GM19455 (cell line): ENCODE measurements around the gene MYOM1.

Experiments
- ATAC-seq: cut with Tn5 transposase; IDR thresholded peaks from one replicate; pipeline ENCODE4 v1.9.1; 2021; ENCODE audit not compliant: unreplicated experiment

The MYOM1 gene

GRCh38 chr18:3120356-3120755 is 99.4 kb downstream of the MYOM1 start:
- no peak for ATAC-seq

DNA sequence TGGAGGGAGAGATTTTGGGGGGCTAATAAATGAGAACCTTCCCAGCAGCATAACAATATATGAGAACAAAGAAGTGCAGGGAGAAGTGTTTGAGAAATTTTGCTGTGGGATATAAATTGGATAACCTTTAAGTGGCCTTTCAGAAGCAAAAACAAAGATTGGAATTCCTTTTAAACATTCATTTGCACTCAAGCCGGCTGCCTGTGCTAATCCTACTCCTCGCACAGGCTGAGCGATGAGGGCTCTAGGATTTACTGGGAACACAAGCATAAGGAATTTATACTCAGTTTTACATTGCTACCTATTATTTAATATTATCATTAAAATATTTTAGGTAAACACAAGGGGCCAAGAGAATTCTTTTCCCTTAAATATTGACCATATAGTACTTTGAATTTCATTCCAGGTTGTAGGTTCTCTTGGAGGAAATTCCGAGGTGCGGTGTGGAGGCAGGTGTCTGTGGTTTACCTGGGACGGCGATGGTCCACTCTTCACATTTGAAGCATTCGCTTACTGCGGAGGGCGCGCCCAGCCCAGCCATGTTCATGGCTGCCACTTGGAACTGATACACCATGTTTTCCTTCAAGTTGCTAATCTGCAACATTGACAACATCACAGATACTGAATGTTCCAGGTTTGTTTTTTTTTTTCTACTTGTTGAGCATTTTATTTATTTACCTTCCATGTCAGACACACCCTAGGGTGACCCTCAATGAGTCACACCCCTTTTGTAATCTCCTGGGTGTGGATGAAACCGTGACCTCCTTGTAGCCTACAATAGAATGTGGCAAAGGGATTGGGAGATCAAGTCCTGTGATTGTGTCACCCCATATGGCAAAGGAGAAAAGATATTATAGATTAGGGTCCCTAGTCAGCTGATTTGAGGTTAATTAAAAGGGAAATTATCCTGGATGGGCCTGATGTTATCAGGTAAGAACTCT is 100.1 kb downstream of the MYOM1 start:
- ATAC-seq = no peak

DNA sequence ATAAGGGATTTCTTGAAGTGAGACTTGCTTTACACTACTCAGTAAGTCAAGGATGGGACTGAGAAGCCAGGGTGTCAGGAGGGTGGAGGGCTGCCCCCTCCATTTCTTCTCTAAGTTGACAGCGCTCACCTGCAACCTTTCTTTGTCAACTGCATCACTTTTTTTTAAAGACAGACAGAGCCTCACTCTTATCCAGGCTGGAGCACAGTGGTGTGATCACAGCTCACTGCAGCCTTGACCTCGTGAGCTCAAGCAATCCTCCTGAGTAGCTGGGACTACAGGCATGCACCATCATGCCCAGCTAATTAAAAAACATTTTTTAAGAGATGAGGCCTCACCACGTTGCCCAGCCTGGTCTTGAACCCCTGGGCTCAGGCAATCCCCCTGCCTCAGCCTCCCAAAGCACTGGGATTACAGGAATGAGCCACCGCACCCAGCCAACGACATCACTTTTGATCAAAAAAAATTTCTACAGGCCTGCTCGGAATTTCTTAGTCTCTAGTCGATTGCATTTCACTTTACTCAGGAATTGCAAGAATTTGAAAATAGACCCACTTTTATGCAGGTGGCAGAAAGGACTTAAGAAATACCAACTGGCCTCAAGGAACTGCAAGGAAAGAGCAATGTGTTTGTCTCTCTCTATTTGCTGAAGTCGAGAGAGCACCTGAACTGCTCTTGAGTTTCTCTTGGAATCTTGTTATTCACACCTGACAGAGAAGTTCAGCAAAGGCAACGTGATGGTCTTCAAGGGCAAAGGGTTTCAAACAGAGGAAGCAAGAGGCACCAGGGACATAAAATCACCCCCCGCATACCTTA is 101.4 kb downstream of the MYOM1 start:
- ATAC-seq = no peak

GRCh38 chr18:3117493-3118192 is 102.1 kb downstream of the MYOM1 start:
- ATAC-seq = no peak

DNA sequence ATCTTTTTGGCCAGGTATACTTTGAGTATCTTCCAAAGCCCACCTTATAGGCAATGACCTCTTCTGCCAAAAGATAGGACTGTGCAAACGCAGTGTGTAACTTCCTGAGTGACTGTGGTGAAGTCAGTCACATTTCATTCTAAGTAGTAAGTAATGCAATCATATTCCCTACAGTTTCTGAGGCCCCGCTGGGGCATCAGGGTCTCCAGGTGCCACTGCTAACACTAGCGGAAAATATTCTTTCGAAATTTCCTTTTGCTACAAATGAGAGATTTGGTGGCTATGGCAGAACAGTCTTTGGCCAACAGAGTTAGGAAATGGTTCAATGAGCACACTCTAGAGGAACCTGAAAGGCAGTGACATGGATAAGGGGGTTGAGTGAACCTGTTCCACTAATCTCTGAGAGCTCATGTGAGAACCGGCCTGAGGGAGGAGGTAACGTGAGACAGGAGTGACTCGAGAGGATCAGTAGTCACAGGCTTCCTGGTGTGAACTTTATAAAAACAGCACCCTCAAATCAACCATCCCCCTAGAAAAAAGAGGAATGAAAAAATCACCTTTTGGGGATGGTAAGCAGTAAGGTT is 104.2 kb downstream of the MYOM1 start:
- no peak for ATAC-seq

- ATAC-seq = no peak
These were observed 105.3 kb downstream of the MYOM1 start for GRCh38 chr18:3114451-3114850.

- ATAC-seq = no peak
These were observed 105.7 kb downstream of the MYOM1 start for GRCh38 chr18:3114026-3114425.

DNA sequence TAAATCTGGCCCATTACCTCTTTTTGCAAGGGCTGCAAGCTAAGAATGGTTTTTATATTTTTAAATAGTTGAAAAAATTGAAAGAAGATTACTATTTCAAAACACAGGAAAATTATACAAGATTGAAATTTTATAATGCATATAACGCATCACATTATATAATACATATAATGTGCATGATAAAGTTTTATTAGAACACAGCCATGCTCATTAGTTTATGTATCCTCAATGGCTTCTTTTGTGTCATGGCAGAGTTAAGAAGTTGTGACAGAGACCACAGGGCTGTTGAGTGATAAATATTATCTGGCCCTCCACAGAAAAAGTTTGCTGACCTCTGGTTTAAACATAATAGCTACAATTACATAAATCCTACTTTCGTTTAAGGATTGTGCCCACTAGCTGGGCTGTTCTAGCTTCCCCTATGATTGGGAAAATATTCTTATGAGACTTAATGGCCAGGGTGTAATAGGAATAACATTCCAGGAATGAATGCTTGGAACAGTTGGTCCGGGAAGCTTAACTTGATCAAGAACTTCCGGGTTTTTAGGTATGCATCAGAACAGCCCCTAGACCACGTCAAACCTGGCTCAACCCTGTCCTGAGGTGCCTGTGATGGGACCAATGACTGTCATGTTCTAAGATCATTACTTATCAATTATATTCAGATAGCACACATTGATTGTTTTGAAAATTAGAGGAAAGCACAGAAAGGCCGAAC is 108.1 kb downstream of the MYOM1 start:
- no peak for ATAC-seq

DNA sequence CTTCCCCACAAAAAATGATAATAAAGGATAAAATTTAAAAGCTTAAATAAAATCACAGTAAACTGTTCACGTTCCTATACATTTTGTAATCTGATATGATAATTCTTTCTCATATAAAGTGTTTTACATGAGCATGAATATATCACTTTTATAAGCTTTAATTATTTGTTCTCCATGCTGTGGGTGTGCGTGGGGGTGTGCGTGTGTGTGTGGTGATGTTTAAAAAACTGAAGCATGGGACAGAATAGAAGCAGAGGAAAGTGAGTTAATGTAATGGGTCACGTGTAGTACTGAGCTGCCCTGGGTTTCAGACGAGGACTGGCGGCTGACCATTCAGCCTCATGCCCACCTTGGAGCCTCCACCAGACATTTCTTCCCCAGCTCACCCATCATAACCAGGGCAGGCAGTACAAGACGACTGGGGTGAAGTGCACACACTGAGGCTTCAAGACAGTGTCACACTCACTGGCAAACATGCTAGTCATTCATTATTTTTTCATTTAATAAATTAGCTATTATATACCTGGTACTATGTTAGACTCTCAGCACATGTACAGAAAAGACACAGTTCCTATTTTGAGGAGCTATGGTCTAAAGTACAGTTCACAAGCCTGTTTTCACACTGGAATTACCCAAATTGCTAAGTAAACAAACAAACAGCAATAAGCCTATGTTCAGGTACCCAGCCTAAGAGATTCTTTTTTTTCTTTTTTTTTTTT is 109.6 kb downstream of the MYOM1 start:
- no peak for ATAC-seq

- ATAC-seq = no peak
These were observed 112.0 kb downstream of the MYOM1 start for GRCh38 chr18:3107740-3108151.

- no peak for ATAC-seq
These were observed 115.3 kb downstream of the MYOM1 start for GRCh38 chr18:3104190-3105054.

DNA sequence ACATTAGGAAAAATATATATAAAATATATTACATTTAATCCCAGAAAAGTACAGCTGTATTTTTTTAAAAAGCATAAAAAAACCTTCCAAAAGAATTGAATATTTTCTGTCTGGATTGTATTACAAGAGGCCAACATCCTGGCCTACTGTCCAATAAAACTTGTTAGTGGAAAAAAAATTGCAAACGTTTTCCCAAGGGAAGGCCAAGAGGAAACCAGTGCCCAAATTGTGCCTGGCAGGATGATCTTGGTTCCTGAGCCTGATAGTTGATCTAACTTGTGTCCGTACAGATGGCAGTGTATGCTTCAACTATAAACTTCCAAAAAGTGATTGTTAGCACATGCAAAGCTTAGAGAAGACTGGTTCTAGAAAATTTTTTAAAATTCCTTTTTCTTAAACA is 116.2 kb downstream of the MYOM1 start:
- ATAC-seq = no peak

- no peak for ATAC-seq
These were observed 116.8 kb downstream of the MYOM1 start for GRCh38 chr18:3102983-3103382.

DNA sequence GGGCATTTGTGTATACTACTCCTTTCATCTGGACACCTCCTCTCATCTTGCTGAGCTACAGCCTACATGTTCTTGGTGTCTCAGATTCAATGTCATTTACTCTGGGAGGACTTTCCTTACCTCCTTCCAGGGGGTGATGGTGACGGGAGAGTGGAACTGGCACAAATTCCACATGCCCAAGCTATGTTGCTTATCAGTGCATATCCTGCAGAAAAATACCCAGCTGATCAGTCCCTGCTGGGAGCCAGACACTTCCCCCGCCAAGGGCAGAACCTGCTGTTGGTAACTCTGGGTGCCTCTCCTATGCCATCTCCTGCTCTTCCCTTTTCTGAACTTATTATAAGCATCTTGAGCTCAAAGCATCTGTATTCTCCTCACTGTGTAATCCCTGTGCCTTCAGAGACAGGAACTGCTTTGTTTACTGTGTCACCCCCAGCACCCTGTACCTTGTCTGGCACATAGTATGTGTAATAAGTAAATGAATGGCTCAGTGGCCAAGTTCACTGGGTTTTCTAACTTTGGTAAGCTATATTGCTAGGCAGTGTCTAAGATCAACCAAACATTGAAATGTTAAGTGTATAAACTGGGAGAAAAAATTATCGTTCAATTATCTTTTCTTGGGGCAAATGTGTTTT is 119.2 kb downstream of the MYOM1 start:
- no peak for ATAC-seq

GRCh38 chr18:3099327-3099726 is 120.4 kb downstream of the MYOM1 start:
- ATAC-seq = no peak

DNA sequence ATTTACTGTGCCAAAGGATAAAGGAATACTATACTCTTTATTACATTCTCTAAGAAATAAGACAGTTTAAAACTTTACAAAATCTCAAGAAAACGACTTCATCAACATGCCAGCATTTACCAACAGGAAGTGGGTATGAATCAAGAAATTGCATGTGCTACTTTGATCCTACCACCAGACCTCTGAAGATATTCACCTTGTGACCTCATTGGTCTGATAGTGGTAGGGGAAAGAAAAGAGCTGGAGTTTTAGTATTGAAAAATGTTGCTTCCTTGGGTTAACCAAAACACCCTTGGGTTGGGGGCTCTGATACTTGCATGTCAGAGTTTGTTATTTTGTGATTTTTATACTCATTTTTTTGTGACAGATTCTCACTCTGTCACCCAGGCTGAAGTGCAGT is 122.7 kb downstream of the MYOM1 start:
- ATAC-seq = no peak

DNA sequence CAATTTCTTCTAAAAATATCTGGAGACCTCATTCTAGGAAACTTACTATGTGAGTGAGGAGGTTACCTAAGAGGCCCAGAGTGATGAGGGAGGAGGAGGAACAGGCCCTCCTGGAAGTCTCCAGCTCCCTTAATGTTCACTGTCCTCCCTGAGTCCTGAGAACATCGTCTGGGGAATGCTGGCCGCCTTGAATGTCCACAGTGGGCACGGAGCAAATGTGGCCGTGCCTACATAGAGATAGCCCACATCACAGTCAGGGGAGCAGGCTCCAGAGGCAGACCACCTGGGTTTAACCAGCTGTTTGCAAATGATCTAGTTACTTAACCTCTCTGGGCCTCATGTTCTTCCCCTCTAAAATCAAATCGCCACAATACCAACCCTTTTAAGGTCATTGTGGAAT is 123.8 kb downstream of the MYOM1 start:
- no peak for ATAC-seq

- no peak for ATAC-seq
These were observed 125.5 kb downstream of the MYOM1 start for GRCh38 chr18:3094338-3094684.
